Occipital lobe (tissue), 2 donors: ENCODE data around the gene GLYATL2. TPM values are rescaled to one million over a fixed set of nuclear protein-coding genes. Genes with fewer than 3 reads are reported as not detected.

Experiments
- DNase-seq: peaks from one replicate; lab custom pipeline; 2025; lab: John Stamatoyannopoulos, UW
- total RNA-seq: library from RNA; depleted of rRNA; stranded (reverse); fragments of >200 nt; gene quantifications from one replicate; pipeline ENCODE4 v1.2.3, GENCODE V29; 2014

GLYATL2 gene
- total RNA-seq, 1 donor from 2014 or later: 1.2 TPM

DNA sequence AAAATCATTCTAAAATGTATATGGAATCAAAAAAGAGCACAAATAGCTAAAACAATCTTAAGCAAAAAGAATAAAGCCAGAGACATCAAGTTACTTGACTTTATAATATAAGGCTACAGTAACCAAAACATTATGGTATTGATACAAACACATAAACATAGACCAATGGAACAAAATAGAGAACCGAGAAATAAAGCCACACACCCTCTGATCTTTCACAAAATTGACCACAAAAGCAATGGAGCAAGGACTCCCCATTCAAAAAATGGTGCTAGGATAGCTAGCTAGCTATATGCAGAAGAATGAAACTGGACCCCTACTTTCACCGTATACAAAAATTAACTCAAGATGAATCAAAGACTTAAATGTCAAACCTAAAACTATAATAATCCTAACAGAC lies 43.2 kb downstream of the GLYATL2 start:
- DNase-seq: no peak

DNA sequence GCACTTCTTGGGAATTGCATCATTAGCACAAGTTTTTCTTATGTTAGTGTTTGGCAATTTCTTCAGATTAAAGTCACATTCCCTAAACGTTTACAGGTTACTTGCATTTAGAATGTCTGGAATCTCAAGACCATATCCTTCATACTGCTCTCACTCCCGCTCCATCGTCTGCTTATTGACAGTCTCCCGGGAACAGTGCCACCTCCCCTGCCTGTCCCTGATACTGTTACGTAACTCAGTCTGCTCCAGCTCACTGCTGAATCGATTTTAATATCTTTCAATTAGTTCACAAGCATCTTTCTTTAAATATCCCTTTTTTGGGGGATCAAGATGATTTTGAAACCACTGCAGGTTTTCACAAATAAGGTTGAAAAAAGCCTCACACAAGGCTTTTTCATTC lies 48.2 kb downstream of the GLYATL2 start:
- DNase-seq: no peak

DNA sequence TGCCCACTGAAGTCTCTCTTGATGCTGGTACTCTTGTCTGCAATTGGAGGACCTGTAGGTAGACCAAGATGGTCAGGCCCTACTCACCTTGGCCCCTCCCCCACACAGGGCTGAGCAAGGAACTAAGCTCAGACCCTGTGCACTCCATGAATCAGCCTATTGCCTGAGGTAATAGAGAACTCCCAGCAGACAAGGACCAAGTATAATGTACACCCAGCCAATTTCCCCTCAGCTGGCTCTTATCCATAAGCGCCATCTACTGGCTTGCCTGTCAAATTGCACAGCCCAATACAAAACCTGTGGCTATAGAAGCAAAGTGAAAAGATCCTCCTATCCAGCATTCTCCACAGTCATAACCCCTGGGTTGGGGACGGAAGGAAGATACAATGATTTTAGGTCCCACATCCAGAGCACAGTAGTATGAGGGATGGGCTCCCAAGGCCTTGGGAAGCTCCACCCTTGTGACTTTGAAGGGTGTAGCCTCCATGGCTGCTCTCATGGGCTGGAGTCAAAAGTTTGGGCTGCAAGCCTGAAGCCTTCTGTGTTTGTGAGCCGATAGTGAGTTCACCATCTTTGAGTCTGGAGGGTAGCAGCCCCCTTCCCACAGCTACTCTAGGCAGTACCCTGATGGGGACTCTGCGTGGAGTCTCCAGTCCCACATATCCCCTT lies 56.0 kb downstream of the GLYATL2 start:
- no peak for DNase-seq

DNA sequence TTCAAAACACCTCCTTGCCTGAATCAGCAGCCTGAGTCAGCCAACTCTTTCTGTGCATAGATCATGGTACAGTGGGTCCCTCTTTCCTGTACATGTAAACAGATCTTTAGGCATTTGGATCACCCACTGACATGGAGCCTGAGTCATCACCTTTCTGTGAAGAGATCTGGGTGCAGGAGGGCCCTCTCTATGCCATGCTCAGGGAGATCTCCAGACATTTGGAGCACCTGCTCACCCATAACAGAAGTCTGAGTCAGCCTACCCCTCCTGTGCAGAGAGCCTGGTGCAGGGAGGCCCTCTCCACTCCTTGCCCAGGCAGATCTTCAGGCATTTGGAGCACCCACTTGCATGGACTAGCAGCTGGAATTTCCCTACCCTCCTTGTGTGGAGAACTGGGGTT lies 56.6 kb downstream of the GLYATL2 start:
- DNase-seq: no peak

DNA sequence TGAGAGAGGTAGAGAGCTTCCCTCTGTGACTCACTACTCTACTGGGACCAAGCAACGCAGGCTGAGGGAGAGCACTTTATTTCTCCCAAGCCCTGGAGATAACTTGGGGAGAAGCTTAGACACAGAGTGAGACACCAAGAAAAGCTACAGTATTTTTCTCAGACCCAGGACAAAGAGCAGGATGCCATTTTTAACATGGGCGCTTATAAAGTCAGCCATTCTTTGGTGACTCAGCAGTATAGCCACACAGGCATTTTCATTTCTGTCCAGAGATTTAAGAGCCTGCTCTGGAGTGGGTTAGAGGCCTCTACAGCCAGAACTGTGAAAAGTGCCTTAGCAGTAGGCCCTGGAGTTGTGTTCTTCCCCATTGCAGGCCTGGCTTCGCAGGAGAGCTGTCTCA lies 57.8 kb downstream of the GLYATL2 start:
- no peak for DNase-seq

DNA sequence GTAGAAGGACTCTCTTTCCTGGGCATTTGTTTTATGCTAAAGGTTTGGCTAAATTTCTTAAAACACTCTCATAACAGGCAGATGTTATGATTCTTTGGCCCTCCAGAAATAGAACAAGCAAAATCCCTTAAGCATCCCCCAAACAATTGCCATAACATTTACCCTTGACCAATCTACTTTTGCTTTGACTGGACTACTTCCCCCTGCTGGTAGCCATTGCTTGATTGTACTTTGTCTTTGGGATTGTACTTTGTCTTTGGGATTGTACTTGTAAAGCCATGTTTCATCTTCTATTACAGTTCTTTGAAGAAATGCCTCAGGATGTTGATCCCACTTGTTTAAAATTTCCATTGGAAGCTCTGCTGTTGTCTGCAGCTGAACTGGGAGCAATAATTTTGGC lies 59.5 kb downstream of the GLYATL2 start:
- no peak for DNase-seq

Other genes starting within 250 kb of the GLYATL2 start
- gene CNTF, start 222.0 kb downstream of the GLYATL2 start, total RNA-seq: 2.7 TPM
- 0.31 TPM for gene GLYAT, start 112.8 kb downstream of the GLYATL2 start, total RNA-seq
- 0.78 TPM for gene GLYATL1, start 94.8 kb upstream of the GLYATL2 start, total RNA-seq
- not detected for gene GLYATL1B, start 241.6 kb upstream of the GLYATL2 start, total RNA-seq